Measurements from ENCODE around the gene LFNG.
A peak's percentile ranks its signal among the peaks of the same experiment; 100 is the strongest.

LFNG gene

DNA sequence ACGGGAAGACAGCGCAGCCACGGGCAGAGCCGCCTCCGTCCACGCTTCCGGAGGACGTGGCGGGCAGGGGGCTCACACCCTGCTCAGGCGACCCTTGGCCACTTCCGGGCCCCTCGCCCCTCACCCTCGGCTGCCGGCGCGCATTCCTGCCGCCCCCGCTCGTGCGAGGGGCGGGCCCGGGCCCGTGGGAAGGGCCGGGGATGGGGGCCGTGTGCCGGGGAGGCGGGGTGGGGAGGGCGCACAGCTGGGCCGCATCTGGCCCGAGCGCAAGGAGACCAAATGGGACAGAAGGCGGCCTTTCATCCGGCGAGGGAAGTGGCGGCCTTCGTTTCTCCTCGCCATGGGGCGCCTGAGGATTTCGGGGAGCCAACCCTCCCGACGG is 846 bp upstream of the LFNG start:
- DNase-seq, result no peak

DNA sequence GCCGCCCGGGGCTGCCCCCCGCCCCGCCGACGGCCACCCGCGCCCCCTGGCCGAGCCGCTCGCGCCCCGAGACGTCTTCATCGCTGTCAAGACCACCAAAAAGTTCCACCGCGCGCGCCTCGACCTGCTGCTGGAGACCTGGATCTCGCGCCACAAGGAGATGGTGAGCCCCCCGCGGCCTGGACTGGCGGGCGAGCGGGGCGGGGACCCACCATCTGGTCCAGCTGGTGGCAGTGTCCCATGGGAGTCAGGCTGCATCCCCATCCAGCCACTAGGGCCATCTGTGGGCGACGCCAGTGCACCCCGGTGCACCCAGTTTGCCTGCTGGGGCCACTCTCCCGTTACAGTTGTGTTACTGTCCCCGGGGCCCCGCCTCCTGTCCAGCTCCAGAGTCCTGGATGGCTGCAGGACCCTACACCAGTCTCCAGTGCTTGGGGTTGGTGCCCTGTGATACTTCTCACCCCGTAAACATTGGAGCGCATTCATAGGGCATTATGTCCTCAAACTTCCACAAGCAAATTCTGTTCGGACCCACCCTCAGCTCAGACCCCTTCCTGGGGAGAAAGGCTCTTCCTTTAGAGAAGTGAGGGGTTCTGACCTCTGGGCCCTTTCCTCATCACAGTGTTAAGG is 672 bp downstream of the LFNG start:
- no peak for DNase-seq

DNA sequence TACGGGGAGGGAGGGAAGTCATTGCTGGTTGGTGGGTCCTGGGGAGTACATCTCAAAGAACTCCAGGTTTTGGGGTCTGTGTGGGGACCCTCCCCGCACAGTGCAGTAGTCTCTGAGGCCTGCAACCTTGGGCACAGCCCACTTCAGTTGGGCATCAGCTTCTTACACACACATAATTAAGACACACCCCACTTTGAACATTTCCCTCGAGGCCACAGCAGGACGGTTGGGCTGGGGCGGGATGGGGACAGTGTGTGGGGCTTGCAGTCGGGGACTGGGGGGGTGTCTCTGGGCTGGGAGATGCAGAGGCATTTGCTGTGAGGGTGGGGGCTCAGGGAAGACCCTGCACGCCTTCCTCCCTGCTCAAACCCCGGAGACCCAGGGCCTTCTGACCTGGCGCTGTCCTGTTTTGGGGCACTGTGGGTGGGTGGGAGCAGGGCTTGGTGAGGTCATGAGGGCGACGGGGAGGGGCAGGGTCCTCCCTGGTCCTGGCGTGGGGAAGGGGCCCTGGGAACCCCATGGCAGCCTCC is 1.3 kb downstream of the LFNG start:
- no peak for DNase-seq

DNA sequence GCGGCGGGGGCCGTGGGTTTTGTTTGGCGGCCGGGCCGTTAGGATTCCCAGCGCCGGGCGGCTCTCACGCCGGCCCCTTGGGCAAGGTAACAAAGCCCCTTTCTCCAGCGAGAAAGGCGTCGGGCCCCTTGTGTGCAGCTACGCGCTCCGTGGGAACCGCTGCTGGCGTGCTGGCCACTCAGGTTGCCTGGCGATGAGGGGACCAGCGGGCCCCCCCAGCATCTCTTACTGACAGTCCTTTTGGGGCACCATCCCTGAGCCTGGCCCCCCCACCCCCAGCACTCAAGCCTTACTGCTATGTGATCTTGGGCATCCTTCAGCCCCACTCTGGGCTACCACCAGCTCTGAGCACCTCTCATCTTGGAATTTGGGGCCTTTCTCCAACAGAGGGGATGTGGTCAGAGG is 1.8 kb downstream of the LFNG start:
- no peak for DNase-seq

DNA sequence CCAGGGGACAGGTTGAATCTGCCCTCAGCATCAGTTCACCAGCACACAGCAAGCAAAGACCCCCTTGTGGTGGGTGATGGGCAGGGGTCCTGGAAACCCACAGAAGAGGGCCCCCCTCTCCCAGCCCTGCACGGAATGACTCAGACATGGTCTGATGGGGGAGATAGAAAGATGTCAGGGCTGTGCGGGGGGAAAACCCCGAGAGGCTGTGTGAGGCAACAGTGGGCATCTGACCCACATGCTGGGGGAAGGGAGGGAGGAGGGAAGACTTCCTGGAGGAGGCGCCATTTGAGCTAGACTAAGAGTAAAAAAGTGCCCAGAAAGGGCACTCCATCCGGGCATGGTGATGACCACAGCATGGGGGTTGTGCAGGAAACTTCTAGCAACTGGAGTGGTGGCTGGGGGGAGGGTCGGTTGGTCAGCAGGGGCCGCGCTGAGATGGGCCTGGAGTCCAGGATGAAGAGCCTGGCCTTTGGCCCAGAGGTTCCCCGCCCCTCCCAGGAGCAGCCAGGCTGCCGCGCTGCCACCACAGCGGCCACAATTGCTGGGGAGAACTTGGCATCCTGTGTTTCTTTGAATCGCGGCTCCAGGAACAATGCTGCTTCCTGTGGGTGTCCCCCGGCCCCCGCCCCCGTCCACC is 2.5 kb downstream of the LFNG start:
- DNase-seq, result peak; percentile 83

DNA sequence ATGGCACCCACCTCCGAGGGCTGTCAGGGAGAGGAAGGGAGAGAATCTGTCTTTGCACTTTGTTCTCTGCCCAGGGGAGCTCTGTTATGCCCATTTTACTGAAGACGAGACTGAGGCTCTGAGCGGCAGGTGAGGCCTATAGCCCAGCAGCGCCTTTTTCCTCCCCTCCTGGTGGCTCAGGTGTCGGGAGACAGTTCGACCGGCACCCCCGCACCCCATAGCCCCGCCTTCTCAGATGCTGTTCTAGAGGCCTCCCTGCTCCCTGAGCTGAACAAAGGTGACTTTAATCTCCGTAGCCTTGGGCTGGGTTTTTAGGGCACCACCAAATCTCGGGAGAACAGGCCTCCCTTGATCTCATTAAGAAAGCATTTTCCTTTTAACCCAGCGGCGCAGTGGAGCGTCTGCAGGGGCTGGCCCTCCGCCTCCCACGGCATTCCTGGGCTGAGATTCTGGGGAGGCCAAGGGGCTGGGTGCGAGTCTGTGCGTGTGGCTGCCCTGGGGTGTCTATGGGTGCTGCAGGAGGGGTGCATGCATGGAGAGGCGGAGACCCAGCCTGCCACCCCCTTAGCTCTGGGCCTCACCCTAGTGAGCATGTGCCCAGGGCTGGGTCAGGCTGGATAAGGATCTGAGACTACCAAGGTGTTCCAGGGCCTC is 3.3 kb downstream of the LFNG start:
- peak; percentile 34 for DNase-seq

DNA sequence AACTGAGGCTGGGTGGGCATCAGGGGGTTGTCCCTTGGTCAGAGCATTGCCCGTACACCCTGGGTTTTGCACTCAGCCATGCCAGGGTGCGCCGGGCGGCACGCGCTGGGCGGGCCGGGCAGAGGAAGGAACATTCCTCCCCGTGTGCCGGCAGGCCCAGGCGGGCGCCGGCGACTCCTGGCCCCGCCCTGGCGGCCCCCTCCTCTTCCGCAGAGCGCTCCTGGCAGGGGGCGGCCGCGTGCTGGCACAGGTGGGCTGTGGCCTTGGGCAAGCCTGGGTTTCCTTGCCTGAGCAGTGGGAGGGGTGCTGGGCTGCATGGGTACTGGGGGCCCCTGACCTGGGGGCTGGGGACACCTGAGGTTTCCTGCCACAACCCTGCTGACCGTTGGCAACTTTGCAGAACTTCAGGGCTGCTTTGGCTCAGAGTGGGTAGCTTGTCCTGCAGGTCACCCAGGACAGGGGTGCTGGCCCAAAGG is 3.9 kb downstream of the LFNG start:
- no peak for DNase-seq

DNA sequence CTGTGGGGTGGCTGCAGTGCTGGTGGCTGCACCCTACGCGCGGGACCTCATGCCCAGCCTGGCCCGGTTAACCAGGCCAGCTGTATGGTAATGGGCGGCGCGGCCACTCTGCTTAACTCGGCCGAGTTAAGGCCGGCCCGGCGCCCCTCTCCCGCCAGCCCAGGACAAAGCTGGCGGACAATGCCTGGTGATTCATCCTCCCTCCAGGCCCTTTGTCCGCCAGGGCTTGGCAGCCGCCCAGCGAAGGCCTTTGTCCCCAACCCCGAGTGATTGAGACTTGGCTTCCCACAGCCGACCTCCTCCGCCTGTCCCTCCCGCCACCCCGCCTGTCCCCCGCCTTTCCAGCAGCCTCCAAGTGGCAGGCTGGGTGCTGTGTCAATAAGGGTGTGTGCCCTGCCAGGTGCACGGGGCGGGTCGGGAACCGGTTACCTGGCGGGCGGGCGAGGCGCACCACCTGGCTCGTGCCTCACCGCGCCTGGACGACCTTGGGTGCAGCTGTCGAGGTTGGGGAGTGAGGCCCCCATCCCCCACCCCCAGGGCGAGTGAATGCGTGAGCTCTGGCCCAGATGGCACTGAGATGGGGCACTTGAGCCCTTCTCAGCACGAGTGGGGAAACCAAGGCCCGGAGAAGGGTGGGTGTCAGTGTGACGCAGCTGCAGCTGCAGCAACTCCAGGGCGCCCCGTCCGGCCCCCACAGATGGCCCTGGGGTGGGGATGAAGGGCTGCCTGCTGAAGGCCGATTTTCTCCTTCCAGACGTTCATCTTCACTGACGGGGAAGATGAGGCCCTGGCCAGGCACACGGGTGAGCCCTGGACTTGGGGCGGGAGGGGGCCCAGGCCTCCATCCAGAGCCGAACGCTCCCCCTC is 4.6 kb downstream of the LFNG start:
- no peak for DNase-seq

DNA sequence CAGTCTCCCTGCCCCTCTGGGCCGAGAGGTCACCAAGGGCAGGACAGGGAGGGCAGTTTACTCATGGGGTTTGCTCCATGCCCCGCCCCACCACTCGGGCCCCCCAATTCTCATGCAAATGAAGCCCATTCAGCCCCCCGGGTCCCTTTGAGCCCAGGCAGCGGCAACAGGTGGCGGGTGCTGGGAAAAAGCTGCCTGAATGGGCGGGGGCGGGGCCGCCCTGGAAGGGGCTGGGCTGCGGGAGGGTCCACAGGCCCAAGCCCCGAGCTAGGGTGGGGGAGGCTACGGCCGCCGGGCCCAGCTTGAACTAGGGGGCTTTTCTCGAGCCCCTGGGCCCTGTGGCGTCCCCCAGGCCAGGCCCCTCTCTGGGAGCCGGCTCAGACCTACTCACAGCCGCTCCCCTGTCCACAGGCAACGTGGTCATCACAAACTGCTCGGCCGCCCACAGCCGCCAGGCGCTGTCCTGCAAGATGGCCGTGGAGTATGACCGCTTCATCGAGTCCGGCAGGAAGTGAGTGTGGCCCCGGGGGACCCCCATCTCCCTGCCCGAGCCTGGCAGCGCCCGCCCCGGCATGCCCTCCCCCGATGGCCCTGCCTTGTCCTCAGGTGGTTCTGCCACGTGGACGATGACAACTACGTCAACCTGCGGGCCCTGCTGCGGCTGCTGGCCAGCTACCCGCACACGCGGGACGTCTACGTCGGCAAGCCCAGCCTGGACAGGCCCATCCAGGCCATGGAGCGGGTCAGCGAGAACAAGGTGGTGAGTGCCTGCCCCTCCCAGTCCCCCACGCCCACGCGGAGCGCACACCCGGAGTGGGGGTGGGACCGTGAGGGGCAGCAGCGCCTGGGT is 5.5 kb downstream of the LFNG start:
- no peak for DNase-seq

DNA sequence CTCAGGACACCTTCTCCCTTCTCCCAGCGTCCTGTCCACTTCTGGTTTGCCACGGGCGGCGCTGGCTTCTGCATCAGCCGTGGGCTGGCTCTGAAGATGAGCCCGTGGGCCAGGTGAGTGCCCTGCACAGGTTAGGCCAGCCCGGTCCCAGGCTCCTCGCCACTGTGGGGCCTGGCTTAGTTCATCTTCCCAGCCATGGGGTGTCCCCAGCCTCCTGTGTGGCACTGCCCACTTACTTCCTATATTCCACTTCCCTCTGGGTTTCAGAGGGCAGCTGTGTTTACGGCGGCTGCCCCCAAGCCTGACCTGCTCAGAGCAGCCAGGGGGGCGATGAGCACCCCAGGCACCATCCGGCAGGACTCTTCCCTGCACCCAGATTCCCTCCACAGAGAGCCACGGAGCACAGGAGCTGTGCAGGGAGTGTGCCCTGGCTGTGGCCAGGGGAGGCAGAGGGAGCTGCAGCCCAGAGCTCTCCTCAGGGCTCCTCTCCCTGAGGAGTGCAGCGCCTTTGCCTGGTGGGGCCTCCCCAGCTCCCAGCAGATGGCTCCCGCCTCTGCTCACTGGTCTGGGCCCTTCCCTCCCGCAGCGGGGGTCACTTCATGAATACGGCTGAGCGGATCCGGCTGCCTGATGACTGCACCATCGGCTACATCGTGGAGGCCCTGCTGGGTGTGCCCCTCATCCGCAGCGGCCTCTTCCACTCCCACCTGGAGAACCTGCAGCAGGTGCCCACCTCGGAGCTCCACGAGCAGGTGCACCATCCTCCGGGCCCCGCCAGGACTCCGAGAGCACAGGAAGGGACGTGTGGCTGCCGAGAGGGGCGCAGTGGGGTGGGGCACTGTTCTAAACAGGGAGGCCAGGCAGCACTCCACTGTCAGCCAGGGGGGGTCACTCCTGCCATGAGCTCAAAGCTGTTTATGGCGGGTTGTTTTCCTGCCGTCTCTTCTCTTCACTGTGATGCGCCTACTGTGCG is 6.4 kb downstream of the LFNG start:
- DNase-seq, result no peak

DNA sequence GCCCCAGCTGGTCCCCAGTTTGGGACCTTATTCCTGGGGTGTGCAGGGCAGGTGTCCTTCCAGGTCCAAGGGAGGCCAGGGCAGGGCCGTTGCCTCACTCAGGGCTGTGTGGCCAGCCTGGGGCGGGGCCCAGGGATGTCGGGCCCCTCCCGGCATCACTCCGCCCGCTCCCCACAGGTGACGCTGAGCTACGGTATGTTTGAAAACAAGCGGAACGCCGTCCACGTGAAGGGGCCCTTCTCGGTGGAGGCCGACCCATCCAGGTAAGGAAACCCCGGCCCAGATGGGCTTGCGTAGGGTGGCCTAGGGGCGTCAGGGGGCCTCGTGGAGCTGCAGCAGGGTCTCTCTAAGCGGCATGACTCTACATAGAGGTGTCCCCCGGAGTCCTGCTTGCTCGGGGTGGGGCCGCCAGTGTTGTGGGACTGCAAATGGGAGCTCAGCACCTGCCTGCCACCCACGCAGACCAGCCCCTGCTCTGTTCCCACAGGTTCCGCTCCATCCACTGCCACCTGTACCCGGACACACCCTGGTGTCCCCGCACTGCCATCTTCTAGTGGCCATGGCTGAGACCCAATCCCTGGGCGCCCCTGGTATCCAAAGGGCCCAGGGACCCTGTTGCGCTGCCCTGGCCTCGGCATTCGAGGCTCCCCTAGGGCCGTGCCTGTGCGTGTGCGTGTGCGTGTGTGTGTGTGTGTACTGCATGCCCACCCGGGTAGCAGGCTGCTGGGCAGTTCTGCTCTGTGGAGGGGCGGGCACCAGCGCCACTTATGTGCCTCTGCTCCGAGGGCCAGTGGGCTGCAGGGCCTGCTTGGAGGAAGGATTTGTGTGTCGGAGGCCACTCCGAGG is 7.3 kb downstream of the LFNG start:
- no peak for DNase-seq

DNA sequence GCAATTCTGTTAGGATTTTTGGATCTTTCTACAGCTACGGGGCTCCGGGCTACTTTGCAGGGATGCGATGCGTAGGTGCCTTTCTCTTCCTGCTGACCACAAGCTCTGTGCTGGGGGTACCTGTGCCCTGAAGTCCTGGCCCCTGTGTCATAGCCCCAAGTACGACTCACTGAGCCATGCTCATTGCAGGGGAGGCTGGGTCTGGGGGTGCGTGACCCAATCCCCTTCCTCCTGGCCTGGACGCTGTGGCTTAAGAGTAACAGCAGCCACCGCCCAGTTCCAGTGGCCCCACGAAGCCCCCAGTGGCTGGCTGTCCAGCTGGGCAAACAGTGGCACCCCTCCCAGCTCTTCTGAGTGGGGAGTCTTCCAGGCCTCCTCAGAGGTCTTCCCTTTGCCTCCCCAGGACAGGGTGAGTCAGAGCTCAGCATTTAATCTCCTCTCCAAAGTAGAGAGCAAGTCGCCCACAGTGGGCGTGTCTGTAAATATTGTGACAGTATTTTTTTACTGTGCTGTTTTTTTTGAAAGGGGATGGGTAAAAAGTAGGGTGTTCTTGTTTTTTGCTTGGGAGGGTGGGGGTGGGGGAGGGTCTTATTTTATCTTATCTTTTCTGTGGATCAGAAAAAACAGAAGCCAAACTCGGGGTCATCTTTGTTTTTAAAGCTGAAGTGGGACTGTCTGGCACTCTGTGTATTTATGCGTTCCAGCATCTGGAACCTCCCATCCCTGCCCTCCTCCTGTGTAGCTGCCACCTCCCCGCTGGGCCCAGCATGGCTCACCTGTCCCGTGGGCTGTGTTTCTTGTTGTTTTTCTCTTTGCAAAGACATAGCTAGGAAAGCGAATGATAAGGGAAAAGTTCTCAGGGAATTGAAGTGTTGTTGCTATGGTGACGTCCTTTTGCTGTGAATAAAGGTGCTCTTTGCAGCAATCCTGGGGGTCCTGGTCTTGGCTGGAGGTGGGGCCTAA is 8.2 kb downstream of the LFNG start:
- DNase-seq, result peak; percentile 56

DNA sequence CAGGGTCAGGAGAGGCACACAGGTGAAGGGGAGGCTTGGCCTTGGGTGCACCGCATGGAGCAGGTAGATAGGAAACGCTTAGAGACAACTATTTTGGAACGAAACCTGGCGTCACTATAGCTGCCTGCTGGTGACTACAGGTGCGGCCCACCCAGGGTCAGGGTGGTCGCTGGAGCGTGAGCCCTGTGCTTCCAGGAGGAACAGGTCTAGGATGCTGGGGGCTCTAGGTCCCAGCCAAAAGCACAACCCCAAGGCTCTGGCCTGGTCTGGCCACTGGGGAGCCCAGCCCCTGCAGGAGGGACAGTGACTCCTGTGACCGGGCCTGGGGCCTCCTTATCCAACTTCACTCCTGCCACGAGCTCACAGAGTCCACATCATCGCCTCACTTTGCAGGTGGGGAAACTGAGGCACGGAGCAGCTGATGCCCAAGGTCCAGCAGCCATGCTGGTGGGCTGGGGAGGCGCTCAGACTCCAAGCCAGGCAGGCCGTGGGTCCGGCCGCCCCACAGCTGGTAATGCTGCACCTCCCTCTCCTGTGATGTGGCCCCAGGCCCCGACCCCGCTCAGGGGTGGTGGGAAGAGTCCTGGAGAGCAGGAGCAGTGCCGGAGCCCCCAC is 9.0 kb downstream of the LFNG start:
- DNase-seq, result no peak

DNA sequence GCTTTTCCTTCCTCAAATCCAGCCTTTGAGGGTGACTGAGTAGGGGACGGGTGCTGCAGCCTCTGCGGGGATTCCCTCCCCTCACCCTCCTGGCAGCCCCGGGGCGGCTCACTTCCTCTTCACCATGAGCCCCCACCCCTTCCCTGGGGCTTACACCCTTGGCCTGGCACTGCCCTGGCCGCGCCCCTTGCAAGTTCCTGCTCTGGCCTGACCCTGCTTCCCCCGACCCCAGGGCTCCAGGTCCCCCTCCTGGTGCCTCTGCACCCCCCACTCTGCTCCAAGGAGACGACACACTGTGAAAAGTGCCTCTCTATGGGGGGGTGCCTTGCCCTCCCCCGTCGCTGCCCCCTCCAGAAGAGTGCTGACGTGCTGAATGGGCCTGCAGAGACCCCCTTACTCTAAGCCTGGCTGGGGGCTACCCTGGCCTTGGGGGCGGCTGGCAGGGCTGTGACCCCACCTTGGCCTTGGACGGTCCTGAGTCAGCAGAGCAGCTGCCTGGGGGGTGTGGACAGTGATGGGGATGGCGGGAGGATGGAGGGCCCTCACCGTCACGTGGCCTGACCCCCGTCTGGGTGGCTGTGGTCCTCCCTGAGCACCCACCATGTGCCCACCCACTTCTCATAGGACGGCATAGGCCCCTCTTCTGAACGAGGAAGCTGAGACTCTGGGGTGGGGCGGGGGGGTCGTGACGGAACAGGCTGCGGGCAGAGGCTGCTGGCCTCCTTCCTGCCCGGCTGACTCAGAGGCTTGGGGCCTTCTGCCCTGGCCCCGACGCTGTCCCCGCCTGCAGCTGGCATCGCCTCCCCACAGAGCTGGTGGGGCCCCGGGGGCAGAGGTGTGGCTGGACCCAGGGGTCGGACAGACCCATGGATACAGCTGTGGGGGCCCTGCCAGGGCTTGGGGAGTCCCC is 9.8 kb downstream of the LFNG start:
- DNase-seq, result peak; percentile 74

DNA sequence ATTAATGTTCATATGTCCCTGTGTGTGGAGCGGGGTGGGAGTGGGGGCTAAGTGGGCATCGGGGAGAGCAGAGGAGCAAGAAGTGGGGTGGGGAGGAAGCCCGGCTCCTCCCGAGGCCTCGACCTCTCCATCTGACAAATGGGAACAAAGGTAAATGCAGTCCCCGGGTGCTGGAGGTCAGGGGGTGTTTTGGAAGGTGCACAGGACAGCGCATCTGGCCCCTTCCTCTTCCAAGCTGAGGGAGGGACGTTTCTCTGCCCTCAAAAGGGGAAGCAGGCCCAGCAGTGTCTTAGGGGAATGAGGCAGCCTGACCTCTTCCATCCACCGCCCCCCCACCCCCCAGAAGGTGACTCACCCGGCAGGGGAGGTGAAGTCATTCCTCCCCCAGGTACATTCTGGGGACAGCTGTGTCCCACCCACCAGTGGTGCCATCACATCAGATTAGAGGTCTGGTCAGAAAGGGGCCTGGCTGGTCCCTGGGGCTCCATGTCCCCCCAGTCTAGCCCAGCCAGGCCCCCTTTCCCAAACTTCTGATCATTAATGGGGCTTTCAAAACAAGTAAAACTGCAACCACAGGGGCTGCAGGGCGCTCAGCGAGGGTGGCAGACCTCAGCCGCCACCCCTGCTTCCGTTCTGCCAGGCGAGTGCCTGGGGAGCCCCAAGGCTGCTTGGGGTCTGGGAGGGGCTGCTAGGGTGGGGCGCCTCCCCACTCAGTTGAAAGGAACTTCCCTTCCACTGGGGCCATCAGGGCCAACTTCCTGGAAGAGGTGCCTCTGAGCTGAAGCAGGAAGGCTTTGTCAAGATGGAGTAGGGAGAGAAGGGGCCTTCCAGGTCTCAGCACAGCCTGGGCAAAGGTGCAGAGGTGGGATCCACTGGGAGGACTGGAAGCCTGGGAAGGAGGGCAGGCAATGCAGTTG is 10.8 kb downstream of the LFNG start:
- DNase-seq, result peak; percentile 85

Measured in CD4-positive, alpha-beta T cell treated with Interleukin-17A for 1 hour (primary cell).